GM23338 (cell line): ENCODE measurements around the gene ADPRH.
"Not testable (repeated sequence)": the region's sequence is repeated elsewhere in the genome, so short reads cannot be mapped to it uniquely, and the experiment has no call there.

Experiments used
- CREB1 ChIP-seq: fragments of 250-450 bp; sonication (Bioruptor Pico); IDR thresholded peaks from 2 replicates; pipeline ENCODE4 v1.5.0; 2020; ENCODE audit warnings: low read depth, mild to moderate bottlenecking, moderate library complexity
- CTCF ChIP-seq, 2 experiments: fragments of 200-600 bp in 1 of 2; sonication (generic) in 1 of 2; conservative IDR thresholded peaks; 2 replicates each; pipeline versions ENCODE4 v1.5.1 to v1.6.1; 2016 to 2017; ENCODE audit warnings: antibody characterized with exemption in 2 of 2, low read depth in 2 of 2, mild to moderate bottlenecking in 2 of 2, moderate library complexity in 1 of 2
- EZH2 ChIP-seq: fragments of 200-600 bp; sonication (generic); IDR thresholded peaks from one replicate; pipeline ENCODE4 v1.8.0; 2017; ENCODE audit warnings: antibody characterized with exemption, mild to moderate bottlenecking, low read depth; ENCODE audit not compliant: unreplicated experiment
- EZH2phosphoT487 ChIP-seq: fragments of 200-600 bp; sonication (generic); IDR thresholded peaks from one replicate; pipeline ENCODE4 v1.8.1; 2018; ENCODE audit warnings: antibody characterized with exemption; ENCODE audit not compliant: unreplicated experiment
- JUNB ChIP-seq: IDR thresholded peaks from one replicate; pipeline ENCODE4 v1.6.1; 2016; ENCODE audit warnings: antibody characterized with exemption; ENCODE audit not compliant: unreplicated experiment
- NANOG ChIP-seq: IDR thresholded peaks from 2 replicates; pipeline ENCODE4 v1.6.1; 2016; ENCODE audit warnings: antibody characterized with exemption, borderline replicate concordance
- POLR2AphosphoS5 ChIP-seq: IDR thresholded peaks from 2 replicates; pipeline ENCODE4 v1.6.1; 2016; ENCODE audit warnings: antibody characterized with exemption, low read depth
- REST ChIP-seq: IDR thresholded peaks from one replicate; pipeline ENCODE4 v1.6.1; 2018; ENCODE audit warnings: antibody characterized with exemption; ENCODE audit not compliant: unreplicated experiment
- STAT1 ChIP-seq: IDR thresholded peaks from one replicate; pipeline ENCODE4 v1.6.1; 2016; ENCODE audit warnings: antibody characterized with exemption; ENCODE audit not compliant: unreplicated experiment
- ZNF114 ChIP-seq: fragments of 250-450 bp; sonication (Bioruptor Pico); IDR thresholded peaks from 2 replicates; pipeline ENCODE4 v1.5.0; 2020; ENCODE audit warnings: mild to moderate bottlenecking, moderate library complexity
- ZNF331 ChIP-seq: fragments of 250-450 bp; sonication (Bioruptor Pico); IDR thresholded peaks from 2 replicates; pipeline ENCODE4 v1.5.0; 2020; ENCODE audit warnings: low read depth, mild to moderate bottlenecking, moderate library complexity
- TF ChIP-seq, protein P1 (sequence below): IDR thresholded peaks from 2 replicates; pipeline ENCODE4 v1.6.1; 2016; ENCODE audit warnings: antibody characterized with exemption
- TF ChIP-seq, protein P2 (sequence below): fragments of 250-450 bp; sonication (Bioruptor Pico); IDR thresholded peaks from 2 replicates; pipeline ENCODE4 v1.5.0; 2020; ENCODE audit warnings: mild to moderate bottlenecking, moderate library complexity

- not testable (repeated sequence) for TF ChIP-seq CTCF (conservative IDR thresholded peaks at IDR 0.05; ENCODE audit: low read depth in 2 of 2); EZH2; POLR2AphosphoS5; CREB1 (CRISPR knock-in tag); REST; ZNF331; ZNF114 (CRISPR knock-in tag); STAT1; EZH2phosphoT487; JUNB; NANOG
- TF ChIP-seq, protein P1, sequence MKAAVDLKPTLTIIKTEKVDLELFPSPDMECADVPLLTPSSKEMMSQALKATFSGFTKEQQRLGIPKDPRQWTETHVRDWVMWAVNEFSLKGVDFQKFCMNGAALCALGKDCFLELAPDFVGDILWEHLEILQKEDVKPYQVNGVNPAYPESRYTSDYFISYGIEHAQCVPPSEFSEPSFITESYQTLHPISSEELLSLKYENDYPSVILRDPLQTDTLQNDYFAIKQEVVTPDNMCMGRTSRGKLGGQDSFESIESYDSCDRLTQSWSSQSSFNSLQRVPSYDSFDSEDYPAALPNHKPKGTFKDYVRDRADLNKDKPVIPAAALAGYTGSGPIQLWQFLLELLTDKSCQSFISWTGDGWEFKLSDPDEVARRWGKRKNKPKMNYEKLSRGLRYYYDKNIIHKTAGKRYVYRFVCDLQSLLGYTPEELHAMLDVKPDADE = not testable (repeated sequence)
- TF ChIP-seq, protein P2, sequence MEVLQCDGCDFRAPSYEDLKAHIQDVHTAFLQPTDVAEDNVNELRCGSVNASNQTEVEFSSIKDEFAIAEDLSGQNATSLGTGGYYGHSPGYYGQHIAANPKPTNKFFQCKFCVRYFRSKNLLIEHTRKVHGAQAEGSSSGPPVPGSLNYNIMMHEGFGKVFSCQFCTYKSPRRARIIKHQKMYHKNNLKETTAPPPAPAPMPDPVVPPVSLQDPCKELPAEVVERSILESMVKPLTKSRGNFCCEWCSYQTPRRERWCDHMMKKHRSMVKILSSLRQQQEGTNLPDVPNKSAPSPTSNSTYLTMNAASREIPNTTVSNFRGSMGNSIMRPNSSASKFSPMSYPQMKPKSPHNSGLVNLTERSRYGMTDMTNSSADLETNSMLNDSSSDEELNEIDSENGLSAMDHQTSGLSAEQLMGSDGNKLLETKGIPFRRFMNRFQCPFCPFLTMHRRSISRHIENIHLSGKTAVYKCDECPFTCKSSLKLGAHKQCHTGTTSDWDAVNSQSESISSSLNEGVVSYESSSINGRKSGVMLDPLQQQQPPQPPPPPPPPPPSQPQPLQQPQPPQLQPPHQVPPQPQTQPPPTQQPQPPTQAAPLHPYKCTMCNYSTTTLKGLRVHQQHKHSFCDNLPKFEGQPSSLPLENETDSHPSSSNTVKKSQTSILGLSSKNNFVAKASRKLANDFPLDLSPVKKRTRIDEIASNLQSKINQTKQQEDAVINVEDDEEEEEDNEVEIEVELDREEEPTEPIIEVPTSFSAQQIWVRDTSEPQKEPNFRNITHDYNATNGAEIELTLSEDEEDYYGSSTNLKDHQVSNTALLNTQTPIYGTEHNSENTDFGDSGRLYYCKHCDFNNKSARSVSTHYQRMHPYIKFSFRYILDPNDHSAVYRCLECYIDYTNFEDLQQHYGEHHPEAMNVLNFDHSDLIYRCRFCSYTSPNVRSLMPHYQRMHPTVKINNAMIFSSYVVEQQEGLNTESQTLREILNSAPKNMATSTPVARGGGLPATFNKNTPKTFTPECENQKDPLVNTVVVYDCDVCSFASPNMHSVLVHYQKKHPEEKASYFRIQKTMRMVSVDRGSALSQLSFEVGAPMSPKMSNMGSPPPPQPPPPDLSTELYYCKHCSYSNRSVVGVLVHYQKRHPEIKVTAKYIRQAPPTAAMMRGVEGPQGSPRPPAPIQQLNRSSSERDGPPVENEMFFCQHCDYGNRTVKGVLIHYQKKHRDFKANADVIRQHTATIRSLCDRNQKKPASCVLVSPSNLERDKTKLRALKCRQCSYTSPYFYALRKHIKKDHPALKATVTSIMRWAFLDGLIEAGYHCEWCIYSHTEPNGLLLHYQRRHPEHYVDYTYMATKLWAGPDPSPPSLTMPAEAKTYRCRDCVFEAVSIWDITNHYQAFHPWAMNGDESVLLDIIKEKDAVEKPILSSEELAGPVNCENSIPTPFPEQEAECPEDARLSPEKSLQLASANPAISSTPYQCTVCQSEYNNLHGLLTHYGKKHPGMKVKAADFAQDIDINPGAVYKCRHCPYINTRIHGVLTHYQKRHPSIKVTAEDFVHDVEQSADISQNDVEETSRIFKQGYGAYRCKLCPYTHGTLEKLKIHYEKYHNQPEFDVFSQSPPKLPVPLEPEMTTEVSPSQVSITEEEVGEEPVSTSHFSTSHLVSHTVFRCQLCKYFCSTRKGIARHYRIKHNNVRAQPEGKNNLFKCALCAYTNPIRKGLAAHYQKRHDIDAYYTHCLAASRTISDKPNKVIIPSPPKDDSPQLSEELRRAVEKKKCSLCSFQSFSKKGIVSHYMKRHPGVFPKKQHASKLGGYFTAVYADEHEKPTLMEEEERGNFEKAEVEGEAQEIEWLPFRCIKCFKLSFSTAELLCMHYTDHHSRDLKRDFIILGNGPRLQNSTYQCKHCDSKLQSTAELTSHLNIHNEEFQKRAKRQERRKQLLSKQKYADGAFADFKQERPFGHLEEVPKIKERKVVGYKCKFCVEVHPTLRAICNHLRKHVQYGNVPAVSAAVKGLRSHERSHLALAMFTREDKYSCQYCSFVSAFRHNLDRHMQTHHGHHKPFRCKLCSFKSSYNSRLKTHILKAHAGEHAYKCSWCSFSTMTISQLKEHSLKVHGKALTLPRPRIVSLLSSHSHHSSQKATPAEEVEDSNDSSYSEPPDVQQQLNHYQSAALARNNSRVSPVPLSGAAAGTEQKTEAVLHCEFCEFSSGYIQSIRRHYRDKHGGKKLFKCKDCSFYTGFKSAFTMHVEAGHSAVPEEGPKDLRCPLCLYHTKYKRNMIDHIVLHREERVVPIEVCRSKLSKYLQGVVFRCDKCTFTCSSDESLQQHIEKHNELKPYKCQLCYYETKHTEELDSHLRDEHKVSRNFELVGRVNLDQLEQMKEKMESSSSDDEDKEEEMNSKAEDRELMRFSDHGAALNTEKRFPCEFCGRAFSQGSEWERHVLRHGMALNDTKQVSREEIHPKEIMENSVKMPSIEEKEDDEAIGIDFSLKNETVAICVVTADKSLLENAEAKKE = not testable (repeated sequence)
These were observed 15.6 kb downstream of the ADPRH start for GRCh38 chr3:119594929-119595328.
